Stimulated activated CD4-positive, alpha-beta T cell treated with anti-CD3 and anti-CD28 coated beads, Interleukin-12 subunit alpha, Interleukin-12 subunit beta, amount 100 ng/mL, for 24 hours (primary cell): ENCODE measurements around the gene CHAF1B.
A peak's percentile ranks its signal among the peaks of the same experiment; 100 is the strongest.
"Not testable (repeated sequence)": the region's sequence is repeated elsewhere in the genome, so short reads cannot be mapped to it uniquely, and the experiment has no call there.

Experiments used
- DNase-seq, 2 experiments: peaks; one replicate each; pipeline ENCODE4 v3.0.0-alpha.2; 2020; ENCODE audit warnings: low read depth in 2 of 2

CHAF1B gene

GRCh38 chr21:36385233-36386030, at the start of gene CHAF1B:
Gene CHAF1B, plus strand, starts transcription at chr21:36385392. Its CDS starts 745 bp downstream, at chr21:36386137.
- DNase-seq, result peak; percentile 69 to 76

GRCh38 chr21:36337099-36337509, 48.1 kb upstream of the CHAF1B start:
- no peak for DNase-seq

GRCh38 chr21:36338975-36339374, 46.2 kb upstream of the CHAF1B start:
- DNase-seq, result no peak

- not testable (repeated sequence) for DNase-seq
Observed at GRCh38 chr21:36342581-36342980, 42.6 kb upstream of the CHAF1B start.

- no peak for DNase-seq
Observed at GRCh38 chr21:36344931-36345330, 40.3 kb upstream of the CHAF1B start.

- DNase-seq, result no peak
Observed at GRCh38 chr21:36347278-36347961, 37.8 kb upstream of the CHAF1B start.

GRCh38 chr21:36347962-36348328, 37.2 kb upstream of the CHAF1B start:
- DNase-seq, result no peak

- no peak for DNase-seq
Observed at GRCh38 chr21:36349315-36349714, 35.9 kb upstream of the CHAF1B start.

- no peak for DNase-seq
Observed at GRCh38 chr21:36350282-36350910, 34.8 kb upstream of the CHAF1B start.

- no peak for DNase-seq
Observed at GRCh38 chr21:36354918-36355680, 30.1 kb upstream of the CHAF1B start.

GRCh38 chr21:36355868-36356267, 29.3 kb upstream of the CHAF1B start:
- DNase-seq, result no peak

- DNase-seq, result no peak
Observed at GRCh38 chr21:36359185-36359584, 26.0 kb upstream of the CHAF1B start.

- DNase-seq, result no peak
Observed at GRCh38 chr21:36369064-36369685, 16.0 kb upstream of the CHAF1B start.

GRCh38 chr21:36375994-36376393, 9.2 kb upstream of the CHAF1B start:
- DNase-seq, result no peak

- no peak for DNase-seq
Observed at GRCh38 chr21:36377391-36377842, 7.8 kb upstream of the CHAF1B start.

- no peak for DNase-seq
Observed at GRCh38 chr21:36379251-36379650, 5.9 kb upstream of the CHAF1B start.

GRCh38 chr21:36381841-36382589, 3.2 kb upstream of the CHAF1B start:
- no peak for DNase-seq

GRCh38 chr21:36382722-36383121, 2.5 kb upstream of the CHAF1B start:
- DNase-seq, result not testable (repeated sequence)

- no peak for DNase-seq
Observed at GRCh38 chr21:36384885-36385232, 333 bp upstream of the CHAF1B start.

- DNase-seq, result no peak
Observed at GRCh38 chr21:36386031-36386642, 945 bp downstream of the CHAF1B start.
